SK-N-SH (cell line): Measurements from ENCODE around the gene HDGFL2. TPM values are rescaled to one million over a fixed set of nuclear protein-coding genes. Genes with fewer than 3 reads are reported as not detected.

Source experiments
- CTCF ChIA-PET: fragments of 300-600, 350-600 bp; formaldehyde crosslinking; extraction: SDS; loops from one replicate; lab custom pipeline; 2021; lab: Yijun Ruan, JAX
- POLR2A ChIA-PET: fragments of 350-600 bp; sonication (Branson Sonifier 250); formaldehyde crosslinking; extraction: SDS; loops from one replicate; lab custom pipeline; 2020; ENCODE audit warnings: antibody characterized with exemption, inconsistent platforms; lab: Yijun Ruan, JAX
- DNase-seq: peaks from one replicate; pipeline ENCODE4 v3.0.0; 2012
- H2AFZ ChIP-seq: fragments of 200-600 bp; sonication (generic); 2 replicates; pipeline ENCODE4 v1.8.1; 2016; ENCODE audit warnings: antibody characterized with exemption, mild to moderate bottlenecking, low read depth
- H3F3A ChIP-seq: fragments of 200-600 bp; sonication (generic); replicated peaks from 2 replicates; pipeline ENCODE3; 2016; ENCODE audit warnings: antibody characterized with exemption, mild to moderate bottlenecking; ENCODE audit not compliant: insufficient read depth
- H3K27ac ChIP-seq, 2 experiments: fragments of 200-500 bp in 1 of 2; fragments of 200-600 bp in 1 of 2; sonication (Bioruptor generic) in 1 of 2; sonication (generic), shearing (Covaris generic) in 1 of 2; 2 replicates each; pipeline versions ENCODE4 v1.5.1 to v1.6.1; 2014 to 2016; ENCODE audit warnings: low read depth in 2 of 2, inconsistent platforms in 1 of 2, low read length in 1 of 2, mild to moderate bottlenecking in 1 of 2, mixed read lengths in 1 of 2
- H3K27me3 ChIP-seq: fragments of 200-600 bp; sonication (generic), shearing (Covaris generic); 2 replicates; pipeline ENCODE4 v1.6.1; 2016; ENCODE audit warnings: mixed run types; ENCODE audit not compliant: insufficient read depth
- H3K36me3 ChIP-seq, 2 experiments: fragments of 200-500 bp in 1 of 2; fragments of 200-600 bp in 1 of 2; sonication (Bioruptor generic) in 1 of 2; sonication (generic) in 1 of 2; replicated peaks in 1 of 2; 2 replicates each; pipeline versions ENCODE3 to v1.5.1; 2014 to 2016; ENCODE audit warnings: low read length in 1 of 2, mild to moderate bottlenecking in 1 of 2; ENCODE audit not compliant: insufficient read depth in 2 of 2, control insufficient read depth in 1 of 2
- H3K4me1 ChIP-seq, 2 experiments: fragments of 200-500 bp in 1 of 2; fragments of 200-600 bp in 1 of 2; sonication (Bioruptor generic) in 1 of 2; sonication (generic), shearing (Covaris generic) in 1 of 2; 2 replicates each; pipeline versions ENCODE4 v1.5.1 to v1.6.1; 2014 to 2016; ENCODE audit warnings: low read depth in 1 of 2, low read length in 1 of 2, mixed run types in 1 of 2; ENCODE audit not compliant: insufficient read depth in 2 of 2, control insufficient read depth in 1 of 2
- H3K4me2 ChIP-seq: fragments of 200-600 bp; sonication (generic), shearing (Covaris generic); 2 replicates; pipeline ENCODE4 v1.6.1; 2017; ENCODE audit warnings: mixed run types
- H3K4me3 ChIP-seq, 2 experiments: fragments of 200-500 bp in 1 of 2; fragments of 200-600 bp in 1 of 2; sonication (Bioruptor generic) in 1 of 2; sonication (generic), shearing (Covaris generic) in 1 of 2; 2 replicates each; pipeline versions ENCODE4 v1.5.1 to v1.8.1; 2014 to 2016; ENCODE audit warnings: low read depth in 2 of 2, inconsistent platforms in 1 of 2, low read length in 1 of 2, mild to moderate bottlenecking in 1 of 2, mixed read lengths in 1 of 2, moderate library complexity in 1 of 2
- H3K79me2 ChIP-seq: fragments of 200-600 bp; sonication (generic); 2 replicates; pipeline ENCODE4 v1.8.1; 2017; ENCODE audit warnings: mild to moderate bottlenecking; ENCODE audit not compliant: insufficient read depth
- H3K9ac ChIP-seq: fragments of 200-600 bp; sonication (generic); 2 replicates; pipeline ENCODE4 v1.6.1; 2017; ENCODE audit warnings: mixed run types
- H3K9me2 ChIP-seq: fragments of 200-600 bp; sonication (generic); 2 replicates; pipeline ENCODE4 v1.6.1; 2017; ENCODE audit warnings: mixed run types
- H3K9me3 ChIP-seq: fragments of 200-600 bp; sonication (generic); 2 replicates; pipeline ENCODE4 v1.6.1; 2017; ENCODE audit warnings: mixed run types, mild to moderate bottlenecking, moderate library complexity
- H4K20me1 ChIP-seq: fragments of 200-600 bp; sonication (generic); 2 replicates; pipeline ENCODE4 v1.6.1; 2017; ENCODE audit warnings: mild to moderate bottlenecking, mixed run types; ENCODE audit not compliant: insufficient read depth
- CHD2 ChIP-seq: fragments of 150-350 bp; IDR thresholded peaks from 2 replicates; pipeline ENCODE4 v1.6.1; 2018; ENCODE audit warnings: low read length; ENCODE audit not compliant: partially characterized antibody
- EP300 ChIP-seq, 2 experiments: IDR thresholded peaks; 2 replicates each; pipeline versions ENCODE4 v1.4.0 to v1.6.1; 2012; ENCODE audit warnings: borderline replicate concordance in 1 of 2, low read depth in 1 of 2, low read length in 1 of 2
- FOSL2 ChIP-seq: IDR thresholded peaks from 2 replicates; pipeline ENCODE4 v1.4.0; 2012; ENCODE audit warnings: low read depth, mild to moderate bottlenecking, moderate library complexity, borderline replicate concordance
- FOXJ3 ChIP-seq: sonication (generic); formaldehyde crosslinking; IDR thresholded peaks from 2 replicates; pipeline ENCODE4 v1.5.1; 2020; ENCODE audit warnings: mild to moderate bottlenecking, missing genetic modification reagents
- JUND ChIP-seq: IDR thresholded peaks from 2 replicates; pipeline ENCODE4 v1.4.0; 2012
- MEF2A ChIP-seq: IDR thresholded peaks from 2 replicates; pipeline ENCODE4 v1.4.0; 2012; ENCODE audit warnings: low read depth, borderline replicate concordance
- MXI1 ChIP-seq: IDR thresholded peaks from 2 replicates; pipeline ENCODE4 v1.6.1; 2012; ENCODE audit warnings: mild to moderate bottlenecking, low read depth, low read length, improper control_type of control experiment
- POLR2AphosphoS5 ChIP-seq: IDR thresholded peaks from 2 replicates; pipeline ENCODE4 v1.6.1; 2012; ENCODE audit warnings: low read depth, low read length
- RCOR1 ChIP-seq: fragments of 150-350 bp; IDR thresholded peaks from 2 replicates; pipeline ENCODE4 v1.6.1; 2017; ENCODE audit warnings: antibody characterized with exemption, low read length
- REST ChIP-seq: IDR thresholded peaks from 2 replicates; pipeline ENCODE4 v1.6.1; 2012; ENCODE audit warnings: mild to moderate bottlenecking, low read depth, low read length, moderate library complexity
- TCF12 ChIP-seq: IDR thresholded peaks from 2 replicates; pipeline ENCODE4 v1.4.0; 2012
- TEAD4 ChIP-seq: IDR thresholded peaks from 2 replicates; pipeline ENCODE4 v1.4.0; 2012; ENCODE audit warnings: mild to moderate bottlenecking, borderline replicate concordance; ENCODE audit not compliant: insufficient read depth
- USF1 ChIP-seq: IDR thresholded peaks from 2 replicates; pipeline ENCODE4 v1.4.0; 2012; ENCODE audit warnings: low read depth, borderline replicate concordance
- YY1 ChIP-seq: IDR thresholded peaks from 2 replicates; pipeline ENCODE4 v1.4.0; 2012; ENCODE audit warnings: low read depth, mild to moderate bottlenecking
- ZBTB33 ChIP-seq: IDR thresholded peaks from 2 replicates; pipeline ENCODE4 v1.4.0; 2012; ENCODE audit warnings: low read depth, borderline replicate concordance
- WGBS: methylation state at CpG from one replicate; pipeline ENCODE4 v1.1.6; 2017; ENCODE audit warnings: low lambda C conversion rate; 5-methylcytosine and 5-hydroxymethylcytosine counted together
- polyA plus RNA-seq, 3 experiments: library from polyadenylated mRNA; depleted of rRNA; stranded (reverse); fragments of >200 nt; gene quantifications; 2 replicates each; pipeline ENCODE4 v1.2.3, GENCODE V29; 2012
- TF ChIP-seq, protein P1 (sequence below): fragments of 150-350 bp; IDR thresholded peaks from 2 replicates; pipeline ENCODE4 v1.6.1; 2016; ENCODE audit warnings: mild to moderate bottlenecking, low read depth, low read length

Gene HDGFL2
- polyA plus RNA-seq, 1 of the 3 experiments (the other 2 are of a cell fraction), result 77.8 TPM

- H3K4me1 ChIP-seq, result peaks cover 0 to 3% of the 10 kb centered on the region in 2 experiments; a peak in 1 of 4 replicates
- no peak overlapping the region for H3K4me3 ChIP-seq
- H3K27me3 ChIP-seq, result no peaks in the 10 kb centered on the region
- POLR2A ChIA-PET, result no interaction called here
- DNase-seq, result no peak
- no peaks in the 10 kb centered on the region for H3F3A ChIP-seq
- TF ChIP-seq RCOR1 (no peak), REST (no peak), YY1 (no peak), ZBTB33 (no peak), MXI1 (no peak), FOSL2 (no peak), TEAD4 (no peak), FOXJ3 (CRISPR knock-in tag) (no peak), USF1 (no peak), JUND (no peak), TCF12 (no peak), CHD2 (no peak), EP300 (IDR thresholded peaks at IDR 0.05; ENCODE audit: borderline replicate concordance in 1 of 2, low read depth in 1 of 2, low read length in 1 of 2) (no peak), POLR2AphosphoS5 (no peak), MEF2A (no peak)
- TF ChIP-seq, protein P1, sequence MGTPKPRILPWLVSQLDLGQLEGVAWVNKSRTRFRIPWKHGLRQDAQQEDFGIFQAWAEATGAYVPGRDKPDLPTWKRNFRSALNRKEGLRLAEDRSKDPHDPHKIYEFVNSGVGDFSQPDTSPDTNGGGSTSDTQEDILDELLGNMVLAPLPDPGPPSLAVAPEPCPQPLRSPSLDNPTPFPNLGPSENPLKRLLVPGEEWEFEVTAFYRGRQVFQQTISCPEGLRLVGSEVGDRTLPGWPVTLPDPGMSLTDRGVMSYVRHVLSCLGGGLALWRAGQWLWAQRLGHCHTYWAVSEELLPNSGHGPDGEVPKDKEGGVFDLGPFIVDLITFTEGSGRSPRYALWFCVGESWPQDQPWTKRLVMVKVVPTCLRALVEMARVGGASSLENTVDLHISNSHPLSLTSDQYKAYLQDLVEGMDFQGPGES, result no peak
- no peaks in the 10 kb centered on the region for H3K79me2 ChIP-seq
- no peak overlapping the region for H3K27ac ChIP-seq
- H3K9me3 ChIP-seq, result no peaks in the 10 kb centered on the region
- H3K9ac ChIP-seq, result no peak overlapping the region
- H3K36me3 ChIP-seq, result no peaks in the 10 kb centered on the region
- no peaks in the 10 kb centered on the region for H3K9me2 ChIP-seq
- CTCF ChIA-PET, result interaction anchor here (3.9 kb wide), 1 partner anchor 12 kb away, joined by 22 read pairs; no protein-coding TSS in a partner anchor
- H3K4me2 ChIP-seq, result no peak overlapping the region
- 74% methylated on average over 16 of the region's 17 CpGs for WGBS
- H2AFZ ChIP-seq, result no peak overlapping the region
- H4K20me1 ChIP-seq, result no peaks in the 10 kb centered on the region
Measured at GRCh38 chr19:4513248-4513647, 41.2 kb downstream of the HDGFL2 start.
